Stimulated activated CD8-positive, alpha-beta memory T cell treated with anti-CD3 and anti-CD28 coated beads, Interleukin-7, amount 100 ng/mL, for 48 hours (primary cell): ENCODE results near the gene KCNK3.
"Not testable (repeated sequence)": the region's sequence is repeated elsewhere in the genome, so short reads cannot be mapped to it uniquely, and the experiment has no call there.

Source experiments
- DNase-seq, 2 donors: peaks; one replicate each; pipeline ENCODE4 v3.0.0-alpha.2; 2020; ENCODE audit warnings: low read depth in 1 of 2; ENCODE audit errors: extremely low read depth in 1 of 2

Gene KCNK3

DNA sequence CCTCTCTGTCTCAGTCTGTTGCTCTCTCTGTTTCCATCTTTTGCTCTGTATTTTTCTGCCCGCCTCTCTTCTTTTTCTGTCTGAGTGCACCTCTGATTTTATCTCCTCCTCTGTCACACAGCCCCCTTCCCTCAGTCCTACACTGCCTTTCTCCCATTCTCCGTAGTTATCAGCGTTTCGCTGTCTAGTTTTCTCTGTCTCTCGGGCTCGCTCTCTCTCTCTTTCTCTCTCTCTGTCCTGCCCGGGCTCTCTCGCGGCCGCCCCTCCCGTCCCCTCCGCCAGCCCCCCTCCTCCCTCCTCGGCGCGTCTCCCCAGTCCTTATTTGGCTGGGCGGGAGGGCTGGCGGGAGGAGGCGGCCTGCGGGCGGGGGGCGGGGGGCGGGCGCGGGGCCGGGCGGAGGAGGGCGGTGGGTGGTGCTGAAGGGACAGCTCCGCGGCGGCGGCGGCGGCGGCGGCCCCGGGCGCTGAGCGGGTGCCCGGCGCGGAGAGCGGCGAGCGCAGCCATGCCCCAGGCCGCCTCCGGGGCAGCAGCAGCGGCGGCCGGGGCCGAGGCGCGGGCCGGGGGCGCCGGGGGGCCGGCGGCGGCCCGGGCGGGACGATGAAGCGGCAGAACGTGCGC, at the start of gene KCNK3:
Gene KCNK3 (plus strand): TSS at position 444 of the 618 bp plus-strand sequence. CDS start 154 bp downstream, at position 598.
- DNase-seq: no peak

DNA sequence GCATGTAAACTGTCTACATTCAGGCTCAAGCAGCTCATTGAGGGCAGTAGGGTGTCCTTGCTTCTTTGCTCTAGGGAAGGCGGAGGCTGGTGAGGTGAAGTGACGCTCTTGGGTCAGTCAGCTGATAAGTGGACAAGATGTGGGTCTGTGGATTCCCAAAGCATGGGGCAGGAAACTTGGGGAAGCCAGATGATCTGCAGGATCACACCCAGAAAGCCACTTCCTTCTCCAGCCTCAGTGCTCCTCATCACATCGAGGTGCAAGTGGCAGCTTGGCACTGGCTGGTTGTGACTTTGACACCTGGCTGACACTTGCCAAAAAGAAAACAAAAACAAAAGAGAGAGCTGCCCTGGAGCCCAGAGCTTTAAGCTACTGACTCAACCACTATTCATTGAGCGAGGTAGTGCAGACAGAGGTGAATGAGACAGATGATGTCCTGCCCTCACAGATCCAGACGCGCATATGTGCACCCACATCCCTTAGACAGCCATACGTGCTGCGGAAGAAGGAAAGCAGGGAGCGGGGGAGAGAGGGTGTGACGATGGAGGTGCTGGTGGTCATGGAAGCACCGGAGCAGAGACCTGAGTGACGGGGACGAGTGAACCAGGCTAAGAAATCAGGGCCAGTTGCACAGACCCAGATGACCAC, 48.2 kb upstream of the KCNK3 start:
- DNase-seq: no peak

DNA sequence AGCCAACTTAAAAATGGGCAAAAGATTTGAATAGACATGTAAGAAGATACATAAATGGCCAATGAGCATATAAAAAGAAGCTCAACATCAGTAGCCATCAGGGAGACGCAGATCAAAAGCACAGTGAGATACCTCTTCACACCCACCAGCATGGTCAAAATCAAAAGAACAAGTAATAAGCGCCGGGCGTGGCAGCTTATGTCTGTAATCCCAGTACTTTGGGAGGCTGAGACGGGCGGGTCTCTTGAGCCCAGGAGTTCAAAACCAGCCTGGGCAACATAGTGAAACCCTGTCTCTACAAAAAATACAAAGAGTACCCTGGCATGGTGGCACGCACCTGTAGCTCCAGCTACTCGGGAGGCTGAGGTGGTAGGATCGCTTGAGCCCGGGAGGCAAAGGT, 46.8 kb upstream of the KCNK3 start:
- no peak for DNase-seq

- no peak for DNase-seq
Measured at GRCh38 chr2:26646986-26647672, 45.4 kb upstream of the KCNK3 start.

GRCh38 chr2:26647981-26648380, 44.5 kb upstream of the KCNK3 start:
- DNase-seq: no peak

- no peak for DNase-seq
Measured at GRCh38 chr2:26648516-26648915, 44.0 kb upstream of the KCNK3 start.

- DNase-seq: no peak
Measured at GRCh38 chr2:26649322-26649721, 43.2 kb upstream of the KCNK3 start.

- no peak for DNase-seq
Measured at GRCh38 chr2:26649992-26650712, 42.4 kb upstream of the KCNK3 start.

DNA sequence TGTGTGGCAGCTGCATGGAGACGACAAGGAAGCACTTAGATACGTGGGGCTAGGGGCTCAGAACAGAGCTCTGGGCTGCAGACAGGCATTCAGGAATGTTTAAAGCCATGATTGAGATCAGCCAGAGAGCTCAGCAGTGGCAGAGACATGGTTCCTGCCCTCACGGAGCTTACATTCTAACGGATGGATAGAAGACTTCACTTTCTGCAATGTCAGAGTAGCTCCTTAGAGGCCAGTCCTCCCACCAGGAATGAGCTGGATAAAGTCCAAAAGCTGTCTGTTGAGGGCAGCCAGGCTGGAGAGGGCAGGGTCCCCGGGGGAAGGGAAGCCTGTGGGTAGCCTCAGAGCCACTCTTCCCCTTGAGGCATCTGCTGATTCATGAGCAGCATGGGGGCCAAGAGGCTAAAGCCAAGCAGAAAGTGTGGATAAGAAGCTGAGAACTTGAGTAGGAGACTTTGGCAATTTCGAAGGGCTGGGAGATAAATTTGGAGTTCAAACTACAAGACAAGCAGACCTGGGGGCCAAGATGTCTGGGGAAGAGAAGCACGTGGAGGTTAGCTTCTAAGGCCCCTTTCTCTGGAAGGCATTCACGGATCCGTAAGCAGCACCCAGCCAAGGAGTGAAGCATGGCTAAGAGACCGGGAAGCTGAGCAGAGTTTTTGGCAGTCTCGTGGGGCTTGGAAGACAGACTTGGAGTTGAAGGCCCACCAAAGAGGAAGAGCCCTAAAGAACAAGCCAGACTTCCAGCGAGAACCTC, 41.6 kb upstream of the KCNK3 start:
- DNase-seq: no peak

DNA sequence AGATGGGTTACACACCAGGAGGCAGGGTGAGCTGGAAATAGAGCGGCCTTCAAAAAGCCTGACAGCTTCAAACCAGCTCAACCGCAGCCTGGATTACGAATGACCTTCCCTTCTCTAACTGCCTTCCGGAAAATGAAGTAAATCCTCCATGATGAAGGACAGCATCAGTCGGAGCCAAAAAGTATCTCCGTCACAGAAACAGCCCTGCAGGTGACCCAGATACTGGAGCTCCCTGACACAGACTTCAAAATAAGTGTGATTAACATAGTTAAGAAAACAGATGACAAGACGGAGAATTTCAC, 41.1 kb upstream of the KCNK3 start:
- DNase-seq: no peak

DNA sequence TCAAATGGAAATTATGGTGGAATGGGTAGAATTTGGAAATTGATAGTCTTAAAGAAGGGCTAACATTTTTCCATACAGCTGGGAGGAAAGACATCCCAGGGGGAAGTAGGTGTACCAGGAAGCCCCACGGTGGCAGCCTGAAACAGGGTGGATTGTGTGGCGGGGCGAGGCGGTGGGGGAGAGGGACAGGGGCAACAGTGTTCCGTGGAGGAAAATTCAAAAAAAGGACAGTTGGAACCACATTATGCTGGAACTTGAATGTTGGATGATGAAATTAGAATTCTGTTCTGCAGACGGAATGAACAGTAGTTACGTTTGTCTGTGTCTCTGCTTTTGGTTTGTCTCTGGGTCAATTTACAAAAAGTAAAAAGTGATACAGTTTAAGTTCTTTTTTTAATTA, 40.7 kb upstream of the KCNK3 start:
- DNase-seq: no peak

GRCh38 chr2:26652361-26653041, 40.0 kb upstream of the KCNK3 start:
- no peak for DNase-seq

- no peak for DNase-seq
Measured at GRCh38 chr2:26653207-26654060, 39.1 kb upstream of the KCNK3 start.

DNA sequence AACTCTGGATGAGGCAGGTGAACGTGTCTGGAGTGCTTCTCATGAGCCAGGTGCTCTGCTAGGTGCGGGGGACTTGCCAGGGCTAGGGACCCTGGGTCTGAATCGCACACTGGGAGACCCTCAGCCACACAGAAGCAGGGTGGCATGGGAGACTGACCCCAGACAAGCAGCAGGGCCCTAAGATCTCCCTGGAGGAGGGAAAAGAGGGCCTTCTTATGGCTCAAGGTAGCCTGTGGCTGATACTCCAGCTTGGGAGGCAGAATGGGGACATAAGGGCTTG, 38.5 kb upstream of the KCNK3 start:
- no peak for DNase-seq

- DNase-seq: not testable (repeated sequence)
Measured at GRCh38 chr2:26655120-26655519, 37.4 kb upstream of the KCNK3 start.

- DNase-seq: no peak
Measured at GRCh38 chr2:26655611-26656195, 36.8 kb upstream of the KCNK3 start.

- DNase-seq: no peak
Measured at GRCh38 chr2:26657265-26657664, 35.3 kb upstream of the KCNK3 start.

DNA sequence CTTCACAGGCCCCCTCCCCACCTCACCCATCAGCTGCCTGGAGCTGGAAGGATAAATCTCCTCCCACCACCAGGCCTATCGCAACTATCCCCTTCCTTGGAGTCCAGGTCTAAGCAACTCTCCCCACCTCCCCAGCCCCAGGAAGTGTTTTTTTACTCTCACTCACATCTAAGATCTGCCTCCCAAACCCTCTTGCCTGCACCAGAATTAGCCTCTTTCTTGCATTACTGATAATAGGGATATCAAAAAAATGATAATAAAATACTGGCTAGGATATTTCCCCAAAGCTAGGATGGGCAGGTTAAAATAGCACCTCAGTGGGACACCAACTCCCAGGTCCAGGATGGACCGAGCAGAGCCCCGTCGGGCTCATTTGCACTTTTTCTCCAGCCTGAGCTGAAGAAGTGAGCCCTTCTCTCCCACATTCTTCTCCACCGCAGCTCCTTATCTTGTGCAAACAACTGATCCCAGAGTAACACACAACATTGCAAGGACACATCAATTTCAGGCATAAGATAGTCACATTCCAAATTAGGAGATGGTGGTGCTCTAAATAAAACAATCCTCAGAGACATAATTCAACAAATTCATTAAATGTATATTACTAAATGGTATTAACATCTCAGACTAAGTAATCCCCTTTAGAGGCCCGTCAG, 33.7 kb upstream of the KCNK3 start:
- DNase-seq: no peak

DNA sequence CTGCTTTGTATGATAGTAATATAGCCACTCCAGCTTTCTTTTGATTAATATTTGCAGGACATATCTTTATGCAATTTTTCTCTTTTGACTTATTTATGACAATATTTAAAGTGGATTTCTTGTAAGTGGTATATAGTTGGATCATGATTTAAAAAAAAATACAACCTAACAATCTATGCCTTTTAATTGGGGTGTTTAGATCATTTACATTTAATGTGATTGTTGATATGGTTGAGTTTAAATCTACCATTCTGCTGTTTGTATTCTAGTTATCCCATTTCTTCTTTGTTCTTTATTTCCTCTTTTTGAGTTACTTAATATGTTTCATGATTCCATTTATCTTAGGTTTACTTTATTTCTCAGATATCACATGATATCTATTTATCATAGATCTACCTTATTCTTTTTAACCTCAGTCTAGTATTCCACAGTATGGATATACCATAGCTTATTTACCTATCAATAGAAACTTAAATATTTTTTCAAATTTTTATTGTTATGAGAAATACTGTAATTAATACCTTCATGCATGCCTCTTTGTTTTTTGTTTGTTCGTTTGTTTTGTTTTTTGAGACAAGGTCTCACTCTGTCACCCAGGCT, 32.1 kb upstream of the KCNK3 start:
- DNase-seq: no peak
